Esophagus squamous epithelium (tissue), 5 donors: ENCODE results near the gene OST4. TPM values are rescaled to one million over a fixed set of nuclear protein-coding genes. Genes with fewer than 3 reads are reported as not detected.

Experiments used
- DNase-seq: peaks from one replicate; lab custom pipeline; 2025; lab: John Stamatoyannopoulos, UW
- H3K27ac ChIP-seq, 4 donors: fragments of 200-600 bp; sonication (generic); one replicate each; pipeline ENCODE4 v1.5.1; 2016 to 2019; ENCODE audit warnings: mild to moderate bottlenecking in 1 of 4
- H3K27me3 ChIP-seq, 4 donors: fragments of 200-600 bp; sonication (generic); 1 replicate in 3 of 4; 2 replicates in 1 of 4; pipeline versions ENCODE4 v1.5.1 to v1.6.0; 2017 to 2021; ENCODE audit warnings: antibody characterized with exemption in 1 of 4
- H3K36me3 ChIP-seq, 3 donors: fragments of 200-600 bp; sonication (generic); one replicate each; pipeline ENCODE4 v1.5.1; 2016 to 2019
- H3K4me1 ChIP-seq, 3 donors: fragments of 200-600 bp; sonication (generic); one replicate each; pipeline ENCODE4 v1.5.1; 2017 to 2019
- H3K4me3 ChIP-seq, 4 donors: fragments of 200-600 bp; sonication (generic); 1 replicate in 3 of 4; 2 replicates in 1 of 4; pipeline ENCODE4 v1.5.1; 2016 to 2019; ENCODE audit warnings: mild to moderate bottlenecking in 2 of 4, moderate library complexity in 1 of 4
- H3K9me3 ChIP-seq, 3 donors: fragments of 200-600 bp; sonication (generic); one replicate each; pipeline ENCODE4 v1.5.1; 2016 to 2019
- POLR2A ChIP-seq, 4 donors: fragments of 450-650 bp; IDR thresholded peaks; one replicate each; pipeline ENCODE4 v1.6.1; 2017; ENCODE audit warnings: antibody characterized with exemption in 4 of 4, mild to moderate bottlenecking in 4 of 4, moderate library complexity in 3 of 4
- WGBS, 2 donors: methylation state at CpG; one replicate each; pipeline ENCODE4 v1.1.5; 2018; 5-methylcytosine and 5-hydroxymethylcytosine counted together
- intact Hi-C: fragments of 100-400 bp; cut with DNase I; formaldehyde crosslinking; loops from one replicate; pipeline ENCODE4 v1.15.0; 2022
- total RNA-seq, 4 donors: library from RNA; depleted of rRNA; stranded (reverse); fragments of >200 nt; gene quantifications; one replicate each; pipeline ENCODE4 v1.1.0, GENCODE V29; 2016
- TF ChIP-seq, protein P1 (sequence below), 6 experiments: fragments of 450-650 bp in 4 of 6; fragments of 200-600 bp in 2 of 6; sonication (generic) in 2 of 6; IDR thresholded peaks; one replicate each; pipeline ENCODE4 v1.5.1; 2016 to 2019; ENCODE audit warnings: antibody characterized with exemption in 6 of 6, mild to moderate bottlenecking in 4 of 6, moderate library complexity in 4 of 6
- donor health status: DM: yes; HTN: yes; CAD: no.

The OST4 gene
- total RNA-seq, 4 donors from 2014 or later, result 149 to 242 (median 193) TPM

DNA sequence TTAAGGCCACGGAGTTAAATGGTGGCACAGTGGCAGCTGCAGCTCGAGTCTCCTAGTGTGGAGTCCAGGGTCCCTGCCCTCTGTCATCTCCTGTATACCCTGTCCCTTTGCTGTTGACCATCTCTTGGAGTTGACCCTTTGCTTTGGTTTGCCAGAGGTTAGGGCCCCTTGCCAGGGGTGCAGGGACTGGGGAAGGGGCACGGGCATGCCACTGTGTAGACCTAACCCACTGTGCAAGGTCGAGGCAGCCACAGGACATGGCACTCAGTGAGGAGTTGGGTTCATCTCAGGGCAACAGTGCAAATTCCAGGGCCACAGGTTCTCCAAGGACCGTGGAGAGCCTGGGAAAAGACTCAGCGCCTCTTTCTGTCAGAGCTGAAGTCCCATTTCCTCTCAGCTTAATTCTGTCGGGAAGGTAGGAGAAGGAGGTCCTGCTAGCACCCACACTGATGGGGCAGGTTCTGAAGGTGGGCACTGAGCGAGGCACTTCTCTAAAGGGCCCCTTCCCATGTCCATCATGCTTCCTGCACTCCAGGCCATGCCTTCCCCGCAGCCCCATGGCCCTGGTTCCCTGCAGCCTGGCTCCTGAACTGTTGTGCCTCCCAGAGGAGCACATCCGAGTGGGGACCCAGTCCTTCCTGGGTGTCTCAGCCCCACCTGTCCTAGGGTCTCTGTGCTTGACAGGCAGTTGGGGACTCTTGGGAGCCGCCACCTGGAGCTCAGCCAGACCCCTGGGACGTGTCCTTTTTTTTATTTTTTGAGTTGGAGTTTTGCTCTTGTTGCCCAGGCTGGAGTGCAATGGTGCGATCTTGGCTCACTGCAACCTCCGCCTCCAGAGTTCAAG lies 17.9 kb upstream of the OST4 start:
- intact Hi-C loops, result loop anchor here (5.0 kb wide), 1 partner anchor 127 kb away; no protein-coding TSS in a partner anchor
- Histone ChIP-seq H3K4me3 (no peak overlapping the region), H3K36me3 (no peaks in the 10 kb centered on the region), H3K27ac (no peak overlapping the region), H3K27me3 (no peaks in the 10 kb centered on the region), H3K4me1 (peaks cover 12 to 29% (median 15%) of the 10 kb centered on the region in 3 donors), H3K9me3 (no peaks in the 10 kb centered on the region)
- no peak for DNase-seq
- TF ChIP-seq, protein P1, sequence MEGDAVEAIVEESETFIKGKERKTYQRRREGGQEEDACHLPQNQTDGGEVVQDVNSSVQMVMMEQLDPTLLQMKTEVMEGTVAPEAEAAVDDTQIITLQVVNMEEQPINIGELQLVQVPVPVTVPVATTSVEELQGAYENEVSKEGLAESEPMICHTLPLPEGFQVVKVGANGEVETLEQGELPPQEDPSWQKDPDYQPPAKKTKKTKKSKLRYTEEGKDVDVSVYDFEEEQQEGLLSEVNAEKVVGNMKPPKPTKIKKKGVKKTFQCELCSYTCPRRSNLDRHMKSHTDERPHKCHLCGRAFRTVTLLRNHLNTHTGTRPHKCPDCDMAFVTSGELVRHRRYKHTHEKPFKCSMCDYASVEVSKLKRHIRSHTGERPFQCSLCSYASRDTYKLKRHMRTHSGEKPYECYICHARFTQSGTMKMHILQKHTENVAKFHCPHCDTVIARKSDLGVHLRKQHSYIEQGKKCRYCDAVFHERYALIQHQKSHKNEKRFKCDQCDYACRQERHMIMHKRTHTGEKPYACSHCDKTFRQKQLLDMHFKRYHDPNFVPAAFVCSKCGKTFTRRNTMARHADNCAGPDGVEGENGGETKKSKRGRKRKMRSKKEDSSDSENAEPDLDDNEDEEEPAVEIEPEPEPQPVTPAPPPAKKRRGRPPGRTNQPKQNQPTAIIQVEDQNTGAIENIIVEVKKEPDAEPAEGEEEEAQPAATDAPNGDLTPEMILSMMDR (IDR thresholded peaks at IDR 0.05), result no peak
- no peak for TF ChIP-seq POLR2A (IDR thresholded peaks at IDR 0.05)
- WGBS, 2 donors, result 79 to 90% methylated on average over 11 to 12 of the region's 14 CpGs

DNA sequence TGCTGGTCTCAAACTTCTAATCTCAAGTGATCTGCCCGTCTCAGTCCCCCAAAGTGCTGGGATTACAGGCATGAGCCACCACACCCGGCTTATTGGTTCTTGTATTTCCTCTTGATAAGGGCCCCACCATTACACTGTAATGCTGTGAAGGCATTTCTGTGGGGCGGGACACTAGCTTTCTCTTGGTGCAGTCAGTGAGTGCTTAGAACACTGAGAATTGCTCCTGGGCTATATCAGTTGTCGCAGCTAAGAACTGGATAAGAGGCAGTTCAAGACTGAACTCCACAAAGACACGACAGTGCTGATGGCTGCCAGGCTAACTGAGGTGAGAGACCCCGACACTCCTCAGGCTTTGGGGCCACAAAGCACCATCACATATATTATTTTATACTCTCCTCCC lies 17.2 kb upstream of the OST4 start:
- Histone ChIP-seq H3K36me3 (no peaks in the 10 kb centered on the region), H3K27ac (no peak overlapping the region), H3K4me1 (peaks cover 12 to 36% (median 15%) of the 10 kb centered on the region in 3 donors), H3K27me3 (no peaks in the 10 kb centered on the region), H3K9me3 (no peaks in the 10 kb centered on the region), H3K4me3 (no peak overlapping the region)
- WGBS, 2 donors, result 79 to 85% methylated on average over 4 to 6 of the region's 6 CpGs
- TF ChIP-seq POLR2A (IDR thresholded peaks at IDR 0.05), result no peak
- TF ChIP-seq, protein P1 (IDR thresholded peaks at IDR 0.05), result no peak
- intact Hi-C loops, result loop anchor here (5.0 kb wide), 1 partner anchor 126 kb away; no protein-coding TSS in a partner anchor
- no peak for DNase-seq

DNA sequence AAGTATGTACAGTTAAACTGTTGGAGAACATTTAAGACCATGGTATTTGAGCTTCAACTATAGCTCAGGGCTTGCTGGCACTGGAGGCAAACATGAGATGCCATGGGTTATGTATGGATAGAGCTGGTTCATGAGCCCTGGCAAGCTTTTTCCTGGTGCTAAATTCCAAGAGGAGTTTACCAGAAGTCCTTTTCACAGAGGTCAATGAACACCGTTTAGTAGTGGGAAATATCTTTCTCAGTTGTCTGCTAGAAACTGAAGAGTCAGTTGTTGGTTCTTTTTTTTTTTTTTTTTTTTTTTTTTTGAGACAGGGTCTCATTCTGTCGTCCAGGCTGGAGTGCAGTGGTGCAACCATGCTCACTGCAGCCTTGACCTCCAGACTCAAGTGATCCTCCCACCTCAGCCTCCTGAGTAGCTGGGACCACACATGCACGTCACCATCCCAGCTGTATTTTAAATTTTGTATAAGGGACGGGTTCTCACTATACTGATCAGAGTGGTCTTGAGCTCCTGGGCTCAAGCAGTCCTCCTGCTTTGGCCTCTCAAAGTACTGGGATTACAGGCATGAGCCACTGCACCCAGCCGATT lies 16.5 kb upstream of the OST4 start:
- Histone ChIP-seq H3K9me3 (no peaks in the 10 kb centered on the region), H3K4me1 (peaks cover 12 to 43% (median 15%) of the 10 kb centered on the region in 3 donors), H3K27me3 (no peaks in the 10 kb centered on the region), H3K36me3 (no peaks in the 10 kb centered on the region), H3K27ac (no peak overlapping the region), H3K4me3 (no peak overlapping the region)
- 75 to 91% methylated on average over 3 to 5 of the region's 5 CpGs for WGBS, 2 donors
- intact Hi-C loops, result loop anchor here (5.0 kb wide), 1 partner anchor 126 kb away; no protein-coding TSS in a partner anchor
- TF ChIP-seq, protein P1 (IDR thresholded peaks at IDR 0.05), result no peak
- no peak for TF ChIP-seq POLR2A (IDR thresholded peaks at IDR 0.05)
- DNase-seq, result no peak

DNA sequence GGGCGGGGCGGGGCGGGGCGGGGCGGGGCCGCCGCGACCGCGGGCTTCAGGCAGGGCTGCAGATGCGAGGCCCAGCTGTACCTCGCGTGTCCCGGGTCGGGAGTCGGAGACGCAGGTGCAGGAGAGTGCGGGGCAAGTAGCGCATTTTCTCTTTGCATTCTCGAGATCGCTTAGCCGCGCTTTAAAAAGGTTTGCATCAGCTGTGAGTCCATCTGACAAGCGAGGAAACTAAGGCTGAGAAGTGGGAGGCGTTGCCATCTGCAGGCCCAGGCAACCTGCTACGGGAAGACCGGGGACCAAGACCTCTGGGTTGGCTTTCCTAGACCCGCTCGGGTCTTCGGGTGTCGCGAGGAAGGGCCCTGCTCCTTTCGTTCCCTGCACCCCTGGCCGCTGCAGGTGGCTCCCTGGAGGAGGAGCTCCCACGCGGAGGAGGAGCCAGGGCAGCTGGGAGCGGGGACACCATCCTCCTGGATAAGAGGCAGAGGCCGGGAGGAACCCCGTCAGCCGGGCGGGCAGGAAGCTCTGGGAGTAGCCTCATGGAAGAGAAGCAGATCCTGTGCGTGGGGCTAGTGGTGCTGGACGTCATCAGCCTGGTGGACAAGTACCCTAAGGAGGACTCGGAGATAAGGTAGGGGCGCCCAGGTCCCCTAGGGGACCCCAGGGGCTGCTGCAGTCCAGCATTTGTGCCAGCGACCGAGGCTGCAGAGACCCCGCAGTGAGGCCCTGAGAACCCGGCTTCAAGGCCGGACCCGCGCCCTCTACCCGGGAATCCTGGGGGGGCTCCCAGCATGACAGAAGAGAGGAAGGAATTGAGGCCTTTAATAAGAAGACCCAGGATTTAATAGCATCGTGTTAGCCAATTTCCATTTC lies 15.5 kb upstream of the OST4 start, which contains the start of gene KHK:
Gene KHK, plus strand, starts transcription at position 49 of the 870 bp plus-strand sequence. Its CDS starts 488 bp downstream, at position 537.
- Histone ChIP-seq H3K36me3 (no peaks in the 10 kb centered on the region), H3K4me1 (peaks cover 16 to 53% (median 17%) of the 10 kb centered on the region in 3 donors), H3K27me3 (no peaks in the 10 kb centered on the region), H3K4me3 (peak within 1 kb of the TSS; percentile 59 to 75 (median 72)), H3K9me3 (no peaks in the 10 kb centered on the region), H3K27ac (peak within 1 kb of the TSS; percentile 86 to 96 (median 90))
- TF ChIP-seq, protein P1 (IDR thresholded peaks at IDR 0.05), result no peak
- TF ChIP-seq POLR2A (IDR thresholded peaks at IDR 0.05), result no peak
- 9 to 10% methylated on average over 7 to 10 of the region's 54 CpGs for WGBS, 2 donors
- intact Hi-C loops, result loop anchor here (5.0 kb wide), 1 partner anchor 125 kb away; no protein-coding TSS in a partner anchor
- no peak for DNase-seq
